Fibroblast of lung (primary cell): ENCODE data around the gene SDK1. TPM values are rescaled to one million over a fixed set of nuclear protein-coding genes. Genes with fewer than 3 reads are reported as not detected.

Experiments used
- DNase-seq, 2 donors: peaks; one replicate each; pipeline versions ENCODE4 v3.0.0 to v3.0.0-alpha.2; 2010; ENCODE audit warnings: low read depth in 2 of 2
- H2AFZ ChIP-seq: 2 replicates; pipeline ENCODE4 v1.5.1; 2012; ENCODE audit warnings: low read length, control low read depth, inconsistent platforms
- H3K27ac ChIP-seq: 2 replicates; pipeline ENCODE4 v1.5.1; 2011; ENCODE audit warnings: low read length, control low read depth; ENCODE audit not compliant: insufficient read depth
- H3K27me3 ChIP-seq: 2 replicates; pipeline ENCODE4 v1.5.1; 2011; ENCODE audit warnings: mild to moderate bottlenecking, low read length; ENCODE audit not compliant: control insufficient read depth, insufficient read depth
- H3K36me3 ChIP-seq: 2 replicates; pipeline ENCODE4 v1.5.1; 2011; ENCODE audit warnings: low read length; ENCODE audit not compliant: control insufficient read depth, insufficient read depth
- H3K4me1 ChIP-seq: 2 replicates; pipeline ENCODE4 v1.5.1; 2011; ENCODE audit warnings: low read length; ENCODE audit not compliant: control insufficient read depth, insufficient read depth; ENCODE audit errors: extremely low read depth
- H3K4me2 ChIP-seq: 2 replicates; pipeline ENCODE4 v1.5.1; 2011; ENCODE audit warnings: low read length, control low read depth; ENCODE audit not compliant: insufficient read depth; ENCODE audit errors: extremely low read depth
- H3K4me3 ChIP-seq, 4 experiments: fragments of 200-600 bp in 1 of 4; sonication (generic) in 1 of 4; replicated peaks in 1 of 4; 2 replicates each; pipeline ENCODE4 v1.5.1; 2011 to 2016; ENCODE audit warnings: low read length in 4 of 4, low read depth in 3 of 4, mild to moderate bottlenecking in 3 of 4, control low read depth in 2 of 4, inconsistent platforms in 1 of 4, mixed read lengths in 1 of 4; ENCODE audit not compliant: insufficient read depth in 1 of 4; ENCODE audit errors: control extremely low read depth in 1 of 4
- H3K79me2 ChIP-seq: 2 replicates; pipeline ENCODE4 v1.5.1; 2012; ENCODE audit warnings: mild to moderate bottlenecking, low read length, inconsistent platforms; ENCODE audit not compliant: control insufficient read depth, insufficient read depth
- H3K9ac ChIP-seq: 2 replicates; pipeline ENCODE4 v1.5.1; 2011; ENCODE audit warnings: mild to moderate bottlenecking, low read length, control low read depth; ENCODE audit not compliant: insufficient read depth
- H3K9me3 ChIP-seq: 2 replicates; pipeline ENCODE4 v1.5.1; 2012; ENCODE audit warnings: low read depth, low read length; ENCODE audit not compliant: control insufficient read depth, insufficient read depth
- H4K20me1 ChIP-seq: 2 replicates; pipeline ENCODE4 v1.5.1; 2011; ENCODE audit warnings: low read length; ENCODE audit not compliant: control insufficient read depth, insufficient read depth; ENCODE audit errors: extremely low read depth
- CTCF ChIP-seq, 2 donors: IDR thresholded peaks in 1 of 2; conservative IDR thresholded peaks in 1 of 2; 1 replicate in 1 of 2; 2 replicates in 1 of 2; pipeline ENCODE4 v1.5.1; 2011 to 2012; ENCODE audit warnings: low read length in 2 of 2, control low read depth in 1 of 2, inconsistent platforms in 1 of 2, low read depth in 1 of 2, mild to moderate bottlenecking in 1 of 2
- EZH2 ChIP-seq: IDR thresholded peaks from 2 replicates; pipeline ENCODE4 v1.5.1; 2012; ENCODE audit warnings: low read length, control low read depth, mild to moderate bottlenecking; ENCODE audit errors: missing control alignments
- polyA plus RNA-seq, 2 donors: library from polyadenylated mRNA; depleted of rRNA in 1 of 2; stranded (reverse) in 1 of 2; unstranded in 1 of 2; fragments of >200 nt; gene quantifications; 2 replicates each; pipeline ENCODE4 v1.2.1, GENCODE V29; 2011 to 2012; ENCODE audit warnings: missing spikeins in 1 of 2
- total RNA-seq: library from RNA; depleted of rRNA; stranded (reverse); fragments of >200 nt; gene quantifications from 2 replicates; pipeline ENCODE4 v1.2.1, GENCODE V29; 2014

SDK1 gene
- total and polyA plus RNA-seq, 2 donors (not counting 1 experiment from before 2014, with no cell fraction given) = 1.0 to 8.6 TPM

- Histone ChIP-seq H3K9me3 (no peaks in the 10 kb centered on the region), H3K27me3 (no peaks in the 10 kb centered on the region), H2AFZ (no peak overlapping the region), H3K79me2 (no peaks in the 10 kb centered on the region), H3K4me2 (no peak overlapping the region), H3K36me3 (no peaks in the 10 kb centered on the region), H3K4me3 (no peak overlapping the region), H4K20me1 (no peaks in the 10 kb centered on the region), H3K9ac (no peak overlapping the region), H3K27ac (no peak overlapping the region), H3K4me1 (no peaks in the 10 kb centered on the region)
- TF ChIP-seq CTCF (conservative IDR thresholded peaks at IDR 0.05 in 1 of 2, IDR thresholded peaks at IDR 0.05 in 1 of 2; ENCODE audit: low read depth in 1 of 2, low read length in 2 of 2) = no peak
- peak; percentile 9 to 92 for DNase-seq
Measured at GRCh38 chr7:3867863-3868262, 566.8 kb downstream of the SDK1 start.

GRCh38 chr7:3879355-3880075 lies 578.5 kb downstream of the SDK1 start:
- H3K4me3 ChIP-seq = no peak overlapping the region
- H3K27me3 ChIP-seq = no peaks in the 10 kb centered on the region
- H3K4me1 ChIP-seq = no peaks in the 10 kb centered on the region
- no peaks in the 10 kb centered on the region for H4K20me1 ChIP-seq
- H3K9ac ChIP-seq = no peak overlapping the region
- H3K36me3 ChIP-seq = no peaks in the 10 kb centered on the region
- no peak overlapping the region for H3K4me2 ChIP-seq
- peak in 1 of 2 donors; percentile 9 for DNase-seq
- H2AFZ ChIP-seq = no peak overlapping the region
- no peak overlapping the region for H3K27ac ChIP-seq
- H3K9me3 ChIP-seq = no peaks in the 10 kb centered on the region
- TF ChIP-seq CTCF (conservative IDR thresholded peaks at IDR 0.05 in 1 of 2, IDR thresholded peaks at IDR 0.05 in 1 of 2; ENCODE audit: low read depth in 1 of 2, low read length in 2 of 2) (no peak), EZH2 (no peak)
- no peaks in the 10 kb centered on the region for H3K79me2 ChIP-seq

- TF ChIP-seq CTCF (conservative IDR thresholded peaks at IDR 0.05 in 1 of 2, IDR thresholded peaks at IDR 0.05 in 1 of 2; ENCODE audit: low read depth in 1 of 2, low read length in 2 of 2) = no peak
- TF ChIP-seq EZH2 = no peak
Measured at GRCh38 chr7:3880228-3880987, 579.4 kb downstream of the SDK1 start.

More at GRCh38 chr7:3880228-3880987, 579.4 kb downstream of the SDK1 start:
- Histone ChIP-seq H3K79me2 (no peaks in the 10 kb centered on the region), H3K36me3 (no peaks in the 10 kb centered on the region), H3K27ac (no peak overlapping the region), H3K4me1 (no peaks in the 10 kb centered on the region), H2AFZ (no peak overlapping the region), H3K27me3 (no peaks in the 10 kb centered on the region), H3K4me3 (no peak overlapping the region), H3K9me3 (no peaks in the 10 kb centered on the region), H4K20me1 (no peaks in the 10 kb centered on the region), H3K9ac (no peak overlapping the region), H3K4me2 (no peak overlapping the region)
- peak in 1 of 2 donors; percentile 33 for DNase-seq
